Activated CD8-positive, alpha-beta memory T cell treated with anti-CD3 and anti-CD28 coated beads, Interleukin-2, amount 50 U/mL, for 4 hours (primary cell): ENCODE data around the gene TIPIN.
A peak's percentile ranks its signal among the peaks of the same experiment; 100 is the strongest.

Experiments
- DNase-seq: peaks from one replicate; pipeline ENCODE4 v3.0.0-alpha.2; 2020

TIPIN gene

GRCh38 chr15:66296186-66296585 lies 60.3 kb downstream of the TIPIN start:
- DNase-seq = no peak

GRCh38 chr15:66294932-66295235 lies 61.6 kb downstream of the TIPIN start:
- no peak for DNase-seq

GRCh38 chr15:66294157-66294931 lies 62.1 kb downstream of the TIPIN start:
- DNase-seq = no peak

GRCh38 chr15:66293419-66294156 lies 62.9 kb downstream of the TIPIN start, which contains the start of gene DIS3L:
Gene DIS3L (plus strand): TSS chr15:66293568. CDS start chr15:66293597, 29 bp downstream.
- peak; percentile 62 for DNase-seq

GRCh38 chr15:66292571-66293418 lies 63.7 kb downstream of the TIPIN start:
- no peak for DNase-seq

- DNase-seq = no peak
Measured at GRCh38 chr15:66291816-66292570, 64.5 kb downstream of the TIPIN start.

GRCh38 chr15:66290518-66290917 lies 66.0 kb downstream of the TIPIN start:
- DNase-seq = no peak

GRCh38 chr15:66290007-66290406 lies 66.5 kb downstream of the TIPIN start:
- DNase-seq = no peak

- no peak for DNase-seq
Measured at GRCh38 chr15:66288551-66289185, 67.8 kb downstream of the TIPIN start.

- no peak for DNase-seq
Measured at GRCh38 chr15:66288093-66288492, 68.4 kb downstream of the TIPIN start.

GRCh38 chr15:66287461-66288057 lies 68.9 kb downstream of the TIPIN start:
- no peak for DNase-seq
